GM19395 (cell line): ENCODE measurements around the gene BTF3L4.
A peak's percentile ranks its signal among the peaks of the same experiment; 100 is the strongest.
"Not testable (repeated sequence)": the region's sequence is repeated elsewhere in the genome, so short reads cannot be mapped to it uniquely, and the experiment has no call there.

Experiments
- ATAC-seq: cut with Tn5 transposase; IDR thresholded peaks from one replicate; pipeline ENCODE4 v1.9.1; 2021; ENCODE audit warnings: mild to moderate bottlenecking, moderate library complexity; ENCODE audit not compliant: unreplicated experiment

Gene BTF3L4

GRCh38 chr1:52055066-52055865, 829 bp upstream of the BTF3L4 start, which contains the start of gene TXNDC12:
TSS of gene TXNDC12 (minus strand) at chr1:52055191. CDS start at chr1:52055096, 95 bp downstream.
- peak; percentile 42 for ATAC-seq

- no peak for ATAC-seq
These were observed 281 bp upstream of the BTF3L4 start for GRCh38 chr1:52055866-52056162.

GRCh38 chr1:52056937-52057231, 789 bp downstream of the BTF3L4 start:
- ATAC-seq: no peak

DNA sequence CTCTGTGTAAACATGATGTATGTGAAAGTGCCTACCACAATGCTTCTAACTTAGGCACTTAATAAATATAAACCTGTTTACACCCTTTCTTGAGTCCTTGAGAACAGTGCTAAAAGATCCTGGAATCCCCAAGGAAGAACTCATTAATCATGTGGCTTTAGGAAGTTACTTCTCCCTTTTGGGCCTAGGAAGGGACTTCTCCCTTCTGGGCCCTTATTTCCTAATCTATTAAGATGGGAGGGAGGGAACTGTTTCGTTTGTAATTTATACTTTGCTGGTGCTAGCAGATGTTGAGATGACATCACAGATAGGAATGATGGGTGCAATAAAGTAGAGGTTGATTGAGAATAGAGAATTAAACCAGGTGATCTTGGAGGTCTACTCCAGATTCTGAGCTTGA, 1.2 kb downstream of the BTF3L4 start:
- ATAC-seq: no peak

- no peak for ATAC-seq
These were observed 1.9 kb downstream of the BTF3L4 start for GRCh38 chr1:52057876-52058415.

DNA sequence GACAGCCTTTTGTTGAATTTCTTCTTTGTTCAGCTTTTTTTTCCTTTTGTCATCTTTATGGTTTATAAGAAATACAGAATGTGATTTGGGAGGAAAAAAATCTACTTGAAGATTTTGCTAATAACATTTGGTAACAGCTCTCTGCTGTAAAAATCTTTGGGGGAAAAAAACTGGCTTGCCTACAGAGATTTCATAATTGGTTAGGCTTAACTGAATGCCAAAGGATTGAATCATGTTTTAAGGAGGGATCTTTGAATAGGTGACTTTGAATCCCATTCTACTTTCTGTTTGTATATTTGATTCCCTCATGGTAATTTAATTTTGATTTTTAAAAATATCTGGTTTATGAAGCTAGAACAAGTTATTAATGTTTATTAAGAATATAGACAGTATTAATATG, 3.2 kb downstream of the BTF3L4 start:
- ATAC-seq: no peak

DNA sequence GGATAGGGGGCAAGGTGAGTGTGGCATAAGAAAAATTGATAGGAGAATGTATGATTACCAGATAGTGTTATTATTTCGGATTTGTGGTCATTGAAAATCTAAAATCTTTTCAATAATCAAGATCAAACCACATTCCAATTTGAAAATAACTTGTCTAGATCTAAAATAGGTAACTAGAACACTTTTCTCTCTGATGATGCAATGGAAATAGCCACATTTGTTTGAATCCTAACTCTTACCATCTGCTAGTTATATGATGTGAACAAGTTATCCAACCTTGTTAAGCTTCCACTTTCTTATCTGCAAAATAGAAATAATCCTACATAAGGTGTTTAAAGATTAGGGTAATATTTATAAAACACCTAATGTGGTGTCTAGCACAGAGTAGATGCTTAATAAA, 3.8 kb downstream of the BTF3L4 start:
- no peak for ATAC-seq

- no peak for ATAC-seq
These were observed 4.7 kb downstream of the BTF3L4 start for GRCh38 chr1:52060822-52061221.

- no peak for ATAC-seq
These were observed 7.1 kb downstream of the BTF3L4 start for GRCh38 chr1:52063192-52063591.

- no peak for ATAC-seq
These were observed 14.6 kb downstream of the BTF3L4 start for GRCh38 chr1:52070704-52071103.

DNA sequence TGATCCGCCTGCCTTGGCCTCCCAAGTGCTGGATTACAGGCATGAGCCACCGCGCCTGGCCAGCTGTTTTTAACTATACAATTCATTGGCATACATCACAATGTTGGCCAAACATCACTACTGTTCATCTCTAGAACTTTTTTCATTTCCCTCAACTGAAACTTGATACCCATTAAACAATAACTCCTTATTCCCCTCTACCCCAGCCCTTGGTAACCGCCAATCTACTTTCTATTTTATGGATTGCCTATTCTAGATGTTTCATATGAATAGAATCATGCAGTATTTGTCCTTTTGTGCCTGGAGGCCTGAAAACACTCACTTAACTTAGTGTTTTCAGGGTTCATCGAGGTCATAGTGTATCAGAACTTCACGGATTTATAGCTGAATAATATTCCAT, 16.2 kb downstream of the BTF3L4 start:
- ATAC-seq: no peak

GRCh38 chr1:52077277-52077676, 21.2 kb downstream of the BTF3L4 start:
- not testable (repeated sequence) for ATAC-seq

DNA sequence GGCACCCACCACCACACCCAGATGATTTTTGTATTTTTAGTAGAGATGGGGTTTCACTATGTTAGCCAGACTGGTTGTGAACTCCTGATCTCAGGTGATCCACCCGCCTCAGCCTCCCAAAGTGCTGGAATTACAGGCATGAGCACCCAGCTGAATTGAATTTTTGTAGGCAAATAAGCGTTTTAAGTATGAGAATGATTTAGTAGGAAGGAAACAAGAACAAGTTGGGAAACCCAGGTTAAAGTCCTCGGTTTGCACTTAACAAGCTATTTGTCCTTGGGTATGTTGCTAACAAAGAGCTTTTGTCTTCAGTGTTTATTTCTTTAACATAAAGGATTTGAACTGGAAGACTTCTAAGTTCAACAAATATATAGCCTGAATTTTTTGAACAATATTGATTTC, 23.9 kb downstream of the BTF3L4 start:
- no peak for ATAC-seq

GRCh38 chr1:52087892-52088291, 31.8 kb downstream of the BTF3L4 start:
- ATAC-seq: not testable (repeated sequence)

- not testable (repeated sequence) for ATAC-seq
These were observed 38.2 kb downstream of the BTF3L4 start for GRCh38 chr1:52094300-52094699.

GRCh38 chr1:52096216-52096615, 40.1 kb downstream of the BTF3L4 start:
- no peak for ATAC-seq

DNA sequence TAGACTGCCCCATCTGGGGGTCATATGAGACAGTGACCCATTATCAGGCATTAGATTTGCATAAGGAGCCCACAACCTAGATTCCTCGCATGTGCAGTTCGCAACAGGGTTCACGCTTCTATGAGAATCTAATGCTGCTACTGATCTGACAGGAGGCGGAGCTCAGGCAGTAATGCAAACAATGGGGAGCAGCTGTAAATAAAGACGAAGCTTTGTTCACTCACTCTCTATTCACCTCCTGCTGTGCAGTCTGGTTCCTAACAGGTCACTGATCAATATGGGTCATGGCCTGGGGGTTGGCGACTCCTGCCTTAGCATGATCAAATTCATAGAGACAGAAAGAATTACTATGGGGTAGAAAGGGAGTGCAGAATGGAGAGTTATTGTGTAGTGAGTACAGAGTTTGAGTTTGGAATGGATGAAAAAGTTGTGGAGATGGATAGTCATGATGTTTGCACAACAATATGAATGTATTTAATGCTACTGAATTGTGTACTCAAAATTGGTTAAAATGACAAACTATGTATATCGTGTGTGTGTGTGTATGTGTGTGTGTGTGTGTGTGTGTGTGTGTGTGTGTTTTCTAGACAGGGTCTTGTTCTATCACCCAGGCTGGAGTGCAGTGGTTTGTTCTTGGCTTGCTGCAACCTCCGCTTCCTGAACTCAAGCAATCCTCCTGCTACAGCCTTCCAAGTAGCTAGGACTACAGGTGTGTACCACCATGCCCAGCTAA, 42.2 kb downstream of the BTF3L4 start:
- ATAC-seq: no peak

GRCh38 chr1:52102336-52103013, 46.4 kb downstream of the BTF3L4 start:
- ATAC-seq: peak; percentile 84

DNA sequence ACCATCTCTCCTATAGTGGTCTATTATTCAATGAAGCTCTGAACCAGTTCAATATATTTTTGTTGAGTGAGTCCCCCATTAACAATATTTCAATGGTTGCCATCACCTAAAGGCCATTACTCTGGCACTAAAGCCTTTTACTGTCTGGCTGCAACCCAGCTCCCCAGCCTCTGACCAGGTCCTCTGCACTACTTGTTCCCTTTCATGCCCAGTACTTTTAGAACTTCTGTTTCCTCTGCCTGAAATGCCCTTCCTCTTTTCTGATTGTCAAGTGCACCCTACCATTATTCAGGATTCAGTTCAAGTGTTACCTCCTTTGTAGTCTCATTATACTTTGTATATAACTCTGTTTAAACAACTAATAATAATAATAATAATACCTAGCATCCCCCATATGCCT, 55.4 kb downstream of the BTF3L4 start:
- no peak for ATAC-seq

DNA sequence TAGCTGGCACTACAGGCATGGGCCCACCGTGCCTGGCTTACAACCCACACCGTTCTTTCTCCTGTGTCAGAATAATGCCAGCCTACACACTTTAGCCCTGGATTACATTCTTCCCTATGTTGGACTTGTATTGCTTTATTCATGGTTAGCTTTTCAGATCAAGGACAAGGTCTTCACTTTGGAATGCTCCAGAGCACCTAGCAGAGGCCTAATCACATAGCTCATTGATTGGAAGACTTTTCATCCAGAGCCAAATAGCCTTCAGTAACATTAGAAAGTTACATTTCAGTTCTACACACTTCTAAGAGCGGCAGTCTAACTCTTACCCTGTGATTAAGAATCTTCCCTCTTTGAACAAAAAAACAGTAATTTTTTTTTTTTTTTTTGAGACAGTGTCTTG, 56.4 kb downstream of the BTF3L4 start:
- no peak for ATAC-seq

GRCh38 chr1:52119301-52120079, 63.4 kb downstream of the BTF3L4 start:
- no peak for ATAC-seq
